ENCODE measurements around the gene MESP2. TPM values are rescaled to one million over a fixed set of nuclear protein-coding genes. Genes with fewer than 3 reads are reported as not detected.

The MESP2 gene
- total RNA-seq, 4 donors from 2014 or later, result 1.1 TPM; not detected in 3

GRCh38 chr15:89767411-89767915 lies 8.7 kb upstream of the MESP2 start:
- TF ChIP-seq EP300 (IDR thresholded peaks at IDR 0.05) (no peak), POLR2A (IDR thresholded peaks at IDR 0.05) (no peak), CTCF (IDR thresholded peaks at IDR 0.05) (no peak), POLR2AphosphoS5 (IDR thresholded peaks at IDR 0.05) (no peak)
- Histone ChIP-seq H3K9me3 (no peaks in the 10 kb centered on the region), H3K27ac (no peak overlapping the region), H3K4me1 (no peaks in the 10 kb centered on the region), H3K4me3 (no peak overlapping the region), H3K36me3 (no peaks in the 10 kb centered on the region), H3K27me3 (no peaks in the 10 kb centered on the region)
- DNase-seq (ENCODE audit: low spot score in 2 of 2), result no peak
- WGBS, result 57% methylated on average over 5 of the region's 8 CpGs

DNA sequence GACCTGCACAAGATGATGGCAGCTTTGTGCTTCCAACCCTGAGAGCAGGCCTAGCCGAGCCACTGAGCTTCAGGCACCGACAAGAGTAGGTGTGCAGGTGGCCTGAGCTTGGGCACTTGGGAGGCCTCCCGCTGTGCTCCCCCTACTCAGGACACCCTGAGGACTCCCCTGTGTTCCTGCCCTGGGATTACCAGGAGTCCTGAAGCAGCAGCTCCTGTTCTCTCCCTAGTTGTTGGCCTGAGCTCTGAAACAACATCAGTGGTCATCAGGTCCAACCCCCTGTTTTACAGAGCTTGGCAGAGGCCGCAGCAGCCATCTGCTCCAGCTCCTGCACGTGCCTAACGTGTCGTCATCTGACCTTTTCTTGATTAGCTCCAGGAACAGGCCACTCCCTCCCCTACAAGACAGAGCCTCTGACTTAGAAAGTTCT lies 8.0 kb upstream of the MESP2 start:
- Histone ChIP-seq H3K36me3 (no peaks in the 10 kb centered on the region), H3K27me3 (no peaks in the 10 kb centered on the region), H3K4me1 (no peaks in the 10 kb centered on the region), H3K27ac (no peak overlapping the region), H3K4me3 (no peak overlapping the region), H3K9me3 (no peaks in the 10 kb centered on the region)
- TF ChIP-seq POLR2A (IDR thresholded peaks at IDR 0.05), result no peak
- no peak for TF ChIP-seq POLR2AphosphoS5 (IDR thresholded peaks at IDR 0.05)
- TF ChIP-seq EP300 (IDR thresholded peaks at IDR 0.05), result no peak
- no peak for TF ChIP-seq CTCF (IDR thresholded peaks at IDR 0.05)
- 58% methylated on average over 7 of the region's 7 CpGs for WGBS
- DNase-seq (ENCODE audit: low spot score in 2 of 2), result no peak

DNA sequence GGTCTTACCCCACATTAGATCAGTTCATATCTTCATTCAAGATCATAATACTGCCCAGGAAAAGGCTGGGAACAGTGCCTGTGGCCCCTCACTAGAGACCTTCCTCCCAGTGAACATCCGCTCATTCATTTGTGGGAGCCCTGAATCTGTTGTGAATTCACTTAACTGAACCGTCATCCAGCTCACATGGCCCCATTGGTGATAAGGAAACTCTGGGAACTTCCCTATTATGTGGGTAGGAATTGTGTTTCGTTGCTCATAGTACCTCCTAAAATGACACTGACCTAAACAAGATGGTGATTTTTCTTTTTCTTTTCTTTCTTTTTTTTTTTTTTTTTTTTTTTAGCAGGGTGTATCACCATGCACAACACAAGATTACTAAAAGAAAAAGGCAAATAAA lies 6.8 kb upstream of the MESP2 start:
- TF ChIP-seq CTCF (IDR thresholded peaks at IDR 0.05) (no peak), EP300 (IDR thresholded peaks at IDR 0.05) (no peak), POLR2A (IDR thresholded peaks at IDR 0.05) (no peak), POLR2AphosphoS5 (IDR thresholded peaks at IDR 0.05) (no peak)
- Histone ChIP-seq H3K36me3 (no peaks in the 10 kb centered on the region), H3K4me1 (peaks cover 6% of the 10 kb centered on the region), H3K9me3 (no peaks in the 10 kb centered on the region), H3K27me3 (no peaks in the 10 kb centered on the region), H3K27ac (no peak overlapping the region), H3K4me3 (no peak overlapping the region)
- WGBS, result 89% methylated on average over 3 of the region's 3 CpGs
- no peak for DNase-seq (ENCODE audit: low spot score in 2 of 2)

- TF ChIP-seq EP300 (IDR thresholded peaks at IDR 0.05) (no peak), POLR2AphosphoS5 (IDR thresholded peaks at IDR 0.05) (no peak), POLR2A (IDR thresholded peaks at IDR 0.05) (no peak), CTCF (IDR thresholded peaks at IDR 0.05) (no peak)
- 80% methylated on average over 3 of the region's 3 CpGs for WGBS
- no peak for DNase-seq (ENCODE audit: low spot score in 2 of 2)
- Histone ChIP-seq H3K27ac (no peak overlapping the region), H3K4me1 (peaks cover 12% of the 10 kb centered on the region), H3K27me3 (no peaks in the 10 kb centered on the region), H3K4me3 (no peak overlapping the region), H3K9me3 (no peaks in the 10 kb centered on the region), H3K36me3 (no peaks in the 10 kb centered on the region)
These were observed 6.1 kb upstream of the MESP2 start for GRCh38 chr15:89770041-89770440.

GRCh38 chr15:89772932-89773583 lies 3.1 kb upstream of the MESP2 start:
- Histone ChIP-seq H3K27ac (no peak overlapping the region), H3K36me3 (no peaks in the 10 kb centered on the region), H3K9me3 (no peaks in the 10 kb centered on the region), H3K27me3 (no peaks in the 10 kb centered on the region), H3K4me1 (peaks cover 35% of the 10 kb centered on the region), H3K4me3 (no peak overlapping the region)
- WGBS, result 66% methylated on average over 3 of the region's 3 CpGs
- no peak for DNase-seq (ENCODE audit: low spot score in 2 of 2)
- TF ChIP-seq POLR2A (IDR thresholded peaks at IDR 0.05) (no peak), EP300 (IDR thresholded peaks at IDR 0.05) (no peak), POLR2AphosphoS5 (IDR thresholded peaks at IDR 0.05) (no peak), CTCF (IDR thresholded peaks at IDR 0.05) (no peak)
